Keratinocyte (primary cell): Measurements from ENCODE around the gene SNPH.

Experiments
- EZH2 ChIP-seq: IDR thresholded peaks from one replicate; pipeline ENCODE4 v1.6.1; 2012; ENCODE audit warnings: inconsistent platforms, mild to moderate bottlenecking, low read length, moderate library complexity
- TF ChIP-seq, protein P1 (sequence below), 3 experiments: IDR thresholded peaks in 1 of 3; conservative IDR thresholded peaks in 1 of 3; optimal IDR thresholded peaks in 1 of 3; 2 replicates in 2 of 3; 3 replicates in 1 of 3; pipeline versions ENCODE3 to v1.5.1; 2011; ENCODE audit warnings: low read length in 3 of 3, mild to moderate bottlenecking in 3 of 3, moderate library complexity in 2 of 3, control low read depth in 1 of 3, inconsistent platforms in 1 of 3; ENCODE audit not compliant: insufficient read depth in 2 of 3; ENCODE audit errors: extremely low read depth in 1 of 3

DNA sequence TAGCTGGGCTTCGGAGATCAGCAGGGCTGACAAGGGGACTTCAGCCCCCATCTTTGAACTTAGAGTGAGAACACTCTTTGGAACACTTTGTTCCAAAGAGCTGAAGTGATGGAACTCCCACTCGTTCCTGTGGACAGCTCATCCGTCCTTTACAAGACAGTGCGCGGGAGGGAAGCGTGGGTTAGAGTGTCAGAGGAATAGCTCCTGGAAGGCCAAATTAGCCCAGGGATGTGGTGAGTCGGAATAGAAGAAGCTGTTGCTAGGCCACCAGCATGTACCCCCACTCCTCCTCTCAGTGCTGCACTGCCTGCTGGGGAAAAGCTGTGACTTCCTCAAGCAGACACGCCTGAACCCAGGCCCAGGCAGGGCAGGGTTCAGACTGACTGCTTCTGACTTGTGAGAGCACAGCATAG, 61.2 kb downstream of the SNPH start:
- no peak for TF ChIP-seq EZH2
- TF ChIP-seq, protein P1, sequence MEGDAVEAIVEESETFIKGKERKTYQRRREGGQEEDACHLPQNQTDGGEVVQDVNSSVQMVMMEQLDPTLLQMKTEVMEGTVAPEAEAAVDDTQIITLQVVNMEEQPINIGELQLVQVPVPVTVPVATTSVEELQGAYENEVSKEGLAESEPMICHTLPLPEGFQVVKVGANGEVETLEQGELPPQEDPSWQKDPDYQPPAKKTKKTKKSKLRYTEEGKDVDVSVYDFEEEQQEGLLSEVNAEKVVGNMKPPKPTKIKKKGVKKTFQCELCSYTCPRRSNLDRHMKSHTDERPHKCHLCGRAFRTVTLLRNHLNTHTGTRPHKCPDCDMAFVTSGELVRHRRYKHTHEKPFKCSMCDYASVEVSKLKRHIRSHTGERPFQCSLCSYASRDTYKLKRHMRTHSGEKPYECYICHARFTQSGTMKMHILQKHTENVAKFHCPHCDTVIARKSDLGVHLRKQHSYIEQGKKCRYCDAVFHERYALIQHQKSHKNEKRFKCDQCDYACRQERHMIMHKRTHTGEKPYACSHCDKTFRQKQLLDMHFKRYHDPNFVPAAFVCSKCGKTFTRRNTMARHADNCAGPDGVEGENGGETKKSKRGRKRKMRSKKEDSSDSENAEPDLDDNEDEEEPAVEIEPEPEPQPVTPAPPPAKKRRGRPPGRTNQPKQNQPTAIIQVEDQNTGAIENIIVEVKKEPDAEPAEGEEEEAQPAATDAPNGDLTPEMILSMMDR (optimal IDR thresholded peaks at IDR 0.05 in 1 of 3, IDR thresholded peaks at IDR 0.05 in 1 of 3, conservative IDR thresholded peaks at IDR 0.05 in 1 of 3; ENCODE audit: extremely low read depth in 1 of 3, insufficient read depth in 2 of 3, low read length in 3 of 3), result no peak
